Measurements from ENCODE around the gene AQP10.

GRCh38 chr1:154353966-154354365, 33.1 kb downstream of the AQP10 start:
- TF ChIP-seq CTCF (conservative IDR thresholded peaks at IDR 0.05; ENCODE audit: low read depth, low read length) (no peak), POLR2A (IDR thresholded peaks at IDR 0.05; ENCODE audit: low read depth, low read length) (no peak), RAD21 (IDR thresholded peaks at IDR 0.05; ENCODE audit: low read length) (no peak), SMC3 (IDR thresholded peaks at IDR 0.05; ENCODE audit: low read depth, low read length) (no peak), RCOR1 (IDR thresholded peaks at IDR 0.05; ENCODE audit: insufficient replicate concordance, low read length) (no peak), RFX5 (IDR thresholded peaks at IDR 0.05; ENCODE audit: low read depth, low read length) (no peak)

Data from IMR-90 (cell line).